A673 (cell line): ENCODE measurements around the gene KCNK3. TPM values are rescaled to one million over a fixed set of nuclear protein-coding genes. Genes with fewer than 3 reads are reported as not detected.

Experiments
- BruUV-seq: library from RNA; stranded (reverse); fragments of 400-500 nt; replicated peaks from 2 replicates; lab custom pipeline; 2021; lab: Mats Ljungman, UMichigan
- CTCF ChIA-PET: fragments of 300-600 bp; sonication (Branson Sonifier 250); formaldehyde crosslinking; loops from one replicate; lab custom pipeline; 2022; ENCODE audit warnings: antibody characterized with exemption; lab: Charles Lee
- POLR2A ChIA-PET: fragments of 300-600 bp; sonication (Branson Sonifier 250); formaldehyde crosslinking; loops from one replicate; lab custom pipeline; 2022; ENCODE audit warnings: antibody characterized with exemption; ENCODE audit not compliant: low non-redundant PET; lab: Charles Lee
- DNase-seq: peaks from one replicate; pipeline ENCODE4 v3.0.0-alpha.2; 2015; ENCODE audit warnings: low spot score
- H3K27ac ChIP-seq: fragments of 200-600 bp; sonication (generic); 2 replicates; pipeline ENCODE4 v1.5.1; 2016; ENCODE audit warnings: mixed run types, low read depth, mild to moderate bottlenecking, mixed read lengths, antibody characterized with exemption, low read length; ENCODE audit not compliant: poor library complexity, severe bottlenecking
- H3K27me3 ChIP-seq: fragments of 200-600 bp; sonication (generic); replicated peaks from 2 replicates; pipeline ENCODE4 v1.6.1; 2017; ENCODE audit warnings: mixed run types, low read depth, mild to moderate bottlenecking, mixed read lengths, antibody characterized with exemption, low read length; ENCODE audit not compliant: insufficient read depth, poor library complexity
- H3K36me3 ChIP-seq: fragments of 200-600 bp; sonication (generic); 2 replicates; pipeline ENCODE4 v1.6.1; 2016; ENCODE audit warnings: mixed run types, mild to moderate bottlenecking, mixed read lengths, antibody characterized with exemption, low read length; ENCODE audit not compliant: insufficient read depth, poor library complexity, severe bottlenecking
- H3K4me1 ChIP-seq: fragments of 200-600 bp; sonication (generic); 2 replicates; pipeline ENCODE4 v1.6.1; 2017; ENCODE audit warnings: mixed run types, mild to moderate bottlenecking, mixed read lengths, antibody characterized with exemption, low read length; ENCODE audit not compliant: insufficient read depth, poor library complexity, severe bottlenecking
- H3K4me3 ChIP-seq: fragments of 200-600 bp; sonication (generic); 2 replicates; pipeline ENCODE4 v1.5.1; 2016; ENCODE audit warnings: low read depth, mixed run types, mild to moderate bottlenecking, mixed read lengths, low read length; ENCODE audit not compliant: poor library complexity, severe bottlenecking
- H3K9me3 ChIP-seq: fragments of 200-600 bp; sonication (generic); 2 replicates; pipeline ENCODE4 v1.6.1; 2016; ENCODE audit warnings: mixed run types, low read depth, mild to moderate bottlenecking, mixed read lengths, antibody characterized with exemption, low read length; ENCODE audit not compliant: poor library complexity, severe bottlenecking
- CTCF ChIP-seq: fragments of 300-800, 200-600 bp; sonication (generic); conservative IDR thresholded peaks from 2 replicates; pipeline ENCODE4 v1.5.1; 2017; ENCODE audit warnings: low read depth, mild to moderate bottlenecking, antibody characterized with exemption, low read length, moderate library complexity, mixed read lengths
- EZH2 ChIP-seq: fragments of 200-600 bp; sonication (generic); IDR thresholded peaks from 2 replicates; pipeline ENCODE4 v1.6.1; 2017; ENCODE audit warnings: borderline replicate concordance, low read depth, mild to moderate bottlenecking, mixed read lengths, antibody characterized with exemption, low read length; ENCODE audit not compliant: poor library complexity, severe bottlenecking
- intact Hi-C: fragments of 100-400 bp; cut with micrococcal nuclease; formaldehyde crosslinking; loops from one replicate; pipeline ENCODE4 v1.10.0; 2022; ENCODE audit not compliant: unreplicated experiment
- total RNA-seq: library from RNA; stranded (reverse); gene quantifications from 2 replicates; pipeline ENCODE4 v1.2.3, GENCODE V29; 2021

KCNK3 gene
- total RNA-seq, 1 experiment from 2014 or later, result 0.13 TPM

GRCh38 chr2:26765475-26766200, 73.1 kb downstream of the KCNK3 start:
- BruUV-seq, result no TSS peak
- Histone ChIP-seq H3K36me3 (no peaks in the 10 kb centered on the region), H3K27me3 (no peaks in the 10 kb centered on the region), H3K4me3 (peak overlapping the region; percentile 98), H3K4me1 (peaks cover 10% of the 10 kb centered on the region), H3K9me3 (no peaks in the 10 kb centered on the region), H3K27ac (peak overlapping the region; percentile 89)
- TF ChIP-seq CTCF (no peak), EZH2 (no peak)
- ChIA-PET CTCF (no interaction called here), POLR2A (no interaction called here)
- intact Hi-C loops, result no loop called here
- DNase-seq, result no peak

GRCh38 chr2:26767129-26767528, 74.6 kb downstream of the KCNK3 start:
- BruUV-seq, result no TSS peak
- H3K4me3 ChIP-seq, result no peak overlapping the region
- ChIA-PET POLR2A (no interaction called here), CTCF (no interaction called here)
- DNase-seq, result no peak
- intact Hi-C loops, result no loop called here
- peaks cover 10% of the 10 kb centered on the region for H3K4me1 ChIP-seq
- TF ChIP-seq EZH2 (no peak), CTCF (no peak)
- H3K9me3 ChIP-seq, result no peaks in the 10 kb centered on the region
- no peaks in the 10 kb centered on the region for H3K36me3 ChIP-seq
- no peaks in the 10 kb centered on the region for H3K27me3 ChIP-seq
- no peak overlapping the region for H3K27ac ChIP-seq

- no peak for DNase-seq
- Histone ChIP-seq H3K27me3 (no peaks in the 10 kb centered on the region), H3K4me1 (peaks cover 10% of the 10 kb centered on the region), H3K9me3 (no peaks in the 10 kb centered on the region), H3K27ac (no peak overlapping the region), H3K36me3 (no peaks in the 10 kb centered on the region), H3K4me3 (no peak overlapping the region)
- ChIA-PET CTCF (interaction anchor here (0.6 kb wide), 1 partner anchor 831 kb away, joined by 3 read pairs; no protein-coding TSS in a partner anchor), POLR2A (no interaction called here)
- TF ChIP-seq EZH2, result no peak
- no peak for TF ChIP-seq CTCF
- intact Hi-C loops, result no loop called here
- no TSS peak for BruUV-seq
These were observed 75.5 kb downstream of the KCNK3 start for GRCh38 chr2:26767894-26768487.
